Fibroblast of skin of scalp (primary cell): ENCODE measurements around the gene CARD19.

ENCODE experiments used
- DNase-seq: peaks from one replicate; pipeline ENCODE4 v3.0.0-alpha.2; 2013

CARD19 gene

GRCh38 chr9:93121316-93122241 is 25.6 kb downstream of the CARD19 start:
- no peak for DNase-seq

- no peak for DNase-seq
These were observed 26.8 kb downstream of the CARD19 start for GRCh38 chr9:93122721-93123221.

DNA sequence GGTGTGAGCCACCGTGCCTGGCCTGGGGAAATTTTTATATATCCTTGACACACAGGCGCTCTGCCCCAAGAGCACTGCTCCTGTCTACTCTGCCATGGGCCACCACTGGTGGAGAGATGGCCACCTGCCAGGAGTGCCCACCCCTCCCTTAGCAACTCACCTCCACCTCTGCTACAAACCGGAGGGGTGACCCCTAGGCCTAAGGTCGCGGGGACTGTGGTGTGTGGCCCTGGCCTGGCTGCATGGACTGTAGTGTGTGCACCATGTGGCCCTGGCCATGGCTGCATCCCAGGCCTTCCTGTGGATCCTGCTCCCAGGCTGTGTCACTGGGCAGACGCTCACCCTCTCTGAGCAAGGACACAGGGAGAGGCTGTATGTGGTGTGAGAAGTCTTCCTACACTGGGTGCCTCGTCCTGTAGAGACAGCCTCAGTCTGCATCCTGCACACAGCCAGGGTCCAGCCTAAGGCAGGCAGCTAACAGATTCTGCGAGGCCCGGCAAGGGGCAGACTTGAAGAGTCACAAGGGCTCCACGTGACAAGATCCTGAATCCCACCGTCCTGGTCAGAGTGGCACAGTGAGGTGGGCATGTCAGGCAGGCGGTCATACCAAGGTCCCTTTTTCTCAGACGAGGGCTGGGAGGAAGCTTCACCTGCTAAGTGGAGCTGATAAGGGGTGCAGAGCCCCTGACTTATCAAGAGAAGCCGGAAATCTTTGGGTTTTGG is 27.7 kb downstream of the CARD19 start:
- DNase-seq: no peak

- DNase-seq: no peak
These were observed 28.8 kb downstream of the CARD19 start for GRCh38 chr9:93124793-93125192.

DNA sequence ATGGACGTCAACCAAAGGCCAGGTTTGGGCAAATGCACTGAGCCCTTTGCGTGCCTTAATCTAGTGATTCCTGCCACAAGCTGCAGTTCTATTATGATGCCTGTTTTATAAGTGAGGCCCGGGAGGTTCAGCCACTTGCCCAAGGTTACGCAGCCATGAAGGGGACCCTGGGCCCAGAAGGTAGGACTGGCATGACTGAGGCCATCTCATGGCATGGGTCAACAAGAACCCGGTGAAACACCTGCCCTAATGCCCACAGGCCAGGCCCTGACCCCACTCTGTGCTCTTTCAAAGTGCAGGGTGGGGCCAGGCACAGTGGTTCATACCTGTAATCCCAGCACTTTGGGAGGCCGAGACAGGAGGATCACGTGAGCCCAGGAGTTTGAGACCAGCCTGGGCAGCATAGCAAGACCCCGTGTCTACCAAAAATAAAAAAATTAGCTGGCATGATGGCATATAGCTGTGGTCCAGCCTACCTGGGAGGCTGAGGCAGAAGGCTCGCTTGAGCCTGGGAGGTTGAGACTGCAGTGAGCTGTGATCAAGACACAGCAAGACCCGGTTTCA is 29.4 kb downstream of the CARD19 start:
- DNase-seq: no peak

DNA sequence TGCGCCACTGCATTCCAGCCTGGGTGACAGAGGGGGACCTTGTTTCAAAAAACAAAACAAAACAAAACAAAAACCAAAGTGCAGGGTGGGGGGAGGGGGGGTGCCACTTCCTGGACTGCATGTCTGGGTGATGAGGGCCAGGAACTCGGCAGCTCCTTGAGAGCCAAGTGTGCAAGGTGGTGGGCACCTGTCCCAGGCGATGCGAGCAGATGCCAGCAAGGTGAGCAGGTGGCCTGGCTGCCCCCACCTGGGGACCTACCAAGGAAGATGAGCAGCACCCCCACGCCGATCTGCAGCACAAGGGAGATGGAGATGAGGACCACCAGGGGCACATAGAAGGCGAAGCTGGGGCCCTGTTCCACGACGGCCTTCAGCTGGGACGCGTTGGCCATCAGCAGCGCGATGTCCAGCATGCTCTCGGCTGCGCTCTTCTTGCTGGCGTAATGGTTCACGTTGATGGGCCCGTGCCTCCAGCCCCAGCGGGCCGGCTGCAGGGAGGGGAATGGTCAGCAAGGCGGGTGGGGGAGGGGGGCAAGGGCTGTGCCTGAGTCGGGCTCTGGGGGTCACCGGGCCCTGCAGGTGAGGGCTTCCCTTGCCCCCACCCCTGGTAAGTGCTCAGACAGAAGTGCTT is 30.2 kb downstream of the CARD19 start:
- no peak for DNase-seq

DNA sequence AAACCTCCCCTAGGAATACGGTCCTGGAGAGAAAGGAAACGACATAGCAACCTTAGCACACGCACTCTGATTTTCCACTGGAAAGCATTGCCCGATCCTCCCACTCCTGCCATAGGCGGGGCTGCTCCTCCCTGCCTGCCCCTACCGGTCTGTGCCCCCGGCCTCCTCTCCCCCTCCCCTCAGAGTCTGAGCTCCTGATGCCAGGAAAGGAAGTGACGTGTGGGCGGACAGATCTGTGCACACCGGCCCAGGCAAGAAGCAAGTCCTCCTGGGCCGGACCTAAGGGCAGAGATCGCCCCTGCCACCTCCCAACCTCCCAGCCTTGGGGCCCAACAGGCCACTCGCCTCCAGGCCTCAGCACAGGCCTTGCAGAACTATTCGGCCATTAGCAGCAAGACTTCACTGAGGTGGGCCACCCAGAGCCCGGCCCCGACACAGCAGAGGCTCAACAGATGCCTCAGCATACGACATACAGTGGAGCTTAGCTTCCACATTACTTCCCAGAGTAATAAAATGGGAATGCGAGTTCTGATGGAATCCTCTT is 30.9 kb downstream of the CARD19 start:
- no peak for DNase-seq

GRCh38 chr9:93127395-93127911 is 31.4 kb downstream of the CARD19 start:
- no peak for DNase-seq

DNA sequence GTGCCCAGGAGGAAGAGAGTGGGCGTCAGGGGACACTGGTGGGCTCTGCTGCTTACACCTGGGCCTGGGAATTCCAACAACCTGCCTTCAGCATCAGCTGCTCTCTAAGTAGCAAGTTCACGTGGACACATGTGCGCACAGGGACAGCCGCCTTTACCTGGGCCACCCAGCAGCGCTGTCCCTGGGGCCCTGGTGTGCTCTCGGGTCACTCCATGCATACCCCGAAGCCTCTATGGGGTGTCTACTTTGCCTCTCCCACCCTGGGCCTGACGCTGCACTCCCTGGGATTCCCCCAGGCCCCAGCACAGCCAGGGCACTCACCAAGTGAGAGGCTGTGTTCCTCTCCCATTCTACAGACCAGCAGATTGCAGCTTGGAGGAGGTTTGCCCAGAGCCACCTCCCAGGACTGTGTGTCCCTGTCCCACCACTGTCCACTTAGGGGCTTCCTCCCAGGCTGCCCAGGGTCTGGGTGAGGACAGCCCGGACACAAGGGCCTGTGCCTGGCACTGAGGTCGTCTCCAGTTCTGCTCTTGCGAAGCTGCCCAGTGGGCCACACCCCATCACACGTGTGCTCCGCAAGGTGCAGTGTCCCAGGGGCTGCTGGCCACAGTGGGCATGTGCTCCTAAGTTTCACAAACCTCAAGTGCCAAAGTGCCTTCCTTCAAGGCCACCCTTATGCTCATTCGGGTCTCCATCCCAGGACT is 32.1 kb downstream of the CARD19 start:
- no peak for DNase-seq

- DNase-seq: no peak
These were observed 32.8 kb downstream of the CARD19 start for GRCh38 chr9:93128715-93129224.

GRCh38 chr9:93129286-93129685 is 33.3 kb downstream of the CARD19 start:
- no peak for DNase-seq

GRCh38 chr9:93129691-93130500 is 33.9 kb downstream of the CARD19 start:
- DNase-seq: no peak

- no peak for DNase-seq
These were observed 35.0 kb downstream of the CARD19 start for GRCh38 chr9:93130861-93131481.

GRCh38 chr9:93131599-93132286 is 35.7 kb downstream of the CARD19 start:
- DNase-seq: no peak

DNA sequence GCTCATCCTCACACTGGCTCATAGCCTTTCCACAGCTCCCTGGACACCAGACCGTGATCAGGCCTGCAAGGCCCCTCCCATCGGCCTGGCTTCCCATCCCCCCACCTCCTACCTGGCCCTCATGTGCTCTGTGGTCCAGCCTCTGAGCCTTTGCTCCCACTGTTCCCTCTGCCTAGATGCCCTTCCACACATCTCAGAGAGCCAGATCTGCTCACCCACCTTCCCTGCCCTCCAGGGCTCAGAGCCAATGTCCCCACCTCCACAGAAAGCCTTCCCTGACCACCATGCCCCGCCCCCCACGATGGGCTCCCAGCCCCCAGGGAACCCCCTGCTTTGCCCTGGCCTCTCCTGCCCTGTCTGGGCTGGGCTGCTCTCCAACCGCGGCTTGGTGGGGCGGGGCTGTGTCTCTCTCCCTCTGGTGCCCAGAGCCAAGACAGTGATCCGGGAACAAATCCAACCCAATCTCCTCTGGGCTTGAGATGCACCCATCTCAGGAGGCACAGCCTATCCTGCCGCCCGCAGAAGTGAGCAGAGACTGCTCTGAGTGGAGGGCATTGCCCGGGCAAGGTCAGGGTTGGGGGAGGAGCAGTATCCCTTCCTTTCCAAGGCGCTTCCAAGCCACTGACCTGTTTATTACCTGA is 36.4 kb downstream of the CARD19 start:
- no peak for DNase-seq

DNA sequence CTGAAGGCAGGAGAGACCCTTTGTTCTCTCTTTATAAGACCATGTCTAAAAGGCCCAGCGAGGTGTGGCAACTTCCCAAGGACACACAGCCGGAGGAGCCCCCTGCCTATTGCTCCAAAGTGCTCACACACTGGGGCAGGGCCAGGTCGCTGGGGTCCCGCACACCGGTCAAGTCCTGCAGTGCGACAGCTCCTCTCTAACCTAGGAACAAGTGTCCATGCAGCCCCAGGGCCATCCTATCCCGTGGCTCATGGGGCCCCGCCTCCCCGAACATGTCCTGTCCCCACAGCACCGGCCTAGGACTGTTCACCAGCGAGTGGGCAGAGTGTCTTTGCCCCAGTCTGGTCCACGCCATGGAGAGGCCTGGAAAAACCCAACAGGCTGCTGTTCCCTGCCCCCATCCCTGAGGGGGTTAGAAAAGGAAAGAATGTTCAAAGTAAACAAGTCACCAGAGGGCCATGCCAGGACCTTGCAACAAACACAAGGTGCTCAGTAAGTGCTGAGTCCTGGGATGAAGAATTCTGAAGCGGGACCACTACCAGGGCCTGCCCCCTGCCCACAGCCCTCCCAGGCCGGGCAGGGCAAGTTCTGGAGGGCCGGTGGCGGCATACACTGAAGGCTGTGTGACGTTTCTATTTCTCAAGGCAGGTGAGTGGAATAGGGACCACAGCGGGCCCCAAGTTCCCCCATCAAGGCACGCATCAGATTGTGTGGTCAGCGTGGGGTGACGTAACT is 37.1 kb downstream of the CARD19 start:
- no peak for DNase-seq

- DNase-seq: peak; percentile 62
These were observed 37.6 kb downstream of the CARD19 start for GRCh38 chr9:93133681-93134014.
